GM12864 (cell line): ENCODE measurements around the gene EIF2S3.
A peak's percentile ranks its signal among the peaks of the same experiment; 100 is the strongest.

ENCODE experiments used
- DNase-seq: peaks from one replicate; pipeline ENCODE4 v3.0.0-alpha.2; 2011; ENCODE audit warnings: low read depth
- H3K4me3 ChIP-seq: 2 replicates; pipeline ENCODE4 v1.5.1; 2011; ENCODE audit warnings: mild to moderate bottlenecking, low read depth, low read length, control low read depth
- TF ChIP-seq, protein P1 (sequence below): IDR thresholded peaks from 2 replicates; pipeline ENCODE4 v1.5.1; 2011; ENCODE audit warnings: low read depth, mild to moderate bottlenecking, moderate library complexity, low read length, control low read depth, inconsistent platforms; ENCODE audit errors: missing control alignments

EIF2S3 gene

DNA sequence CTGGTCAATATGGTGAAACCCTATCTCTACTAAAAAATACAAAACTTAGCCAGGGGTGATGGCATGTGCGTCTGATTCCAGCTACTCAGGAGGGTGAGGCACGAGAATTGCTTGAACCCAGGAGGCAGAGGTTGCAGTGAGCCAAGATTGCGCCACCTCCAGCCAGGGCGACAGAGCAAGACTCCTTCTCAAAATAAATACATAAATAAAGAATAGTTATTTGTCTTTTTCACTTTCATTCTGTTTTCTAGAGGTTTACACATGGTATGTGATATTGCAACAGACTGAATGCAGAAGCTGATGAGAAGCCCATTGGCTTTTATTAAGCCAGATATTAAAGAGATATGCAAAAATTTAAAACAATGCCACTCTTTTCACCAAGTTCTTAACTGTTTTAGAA lies 35.9 kb upstream of the EIF2S3 start:
- no peak overlapping the region for H3K4me3 ChIP-seq
- TF ChIP-seq, protein P1, sequence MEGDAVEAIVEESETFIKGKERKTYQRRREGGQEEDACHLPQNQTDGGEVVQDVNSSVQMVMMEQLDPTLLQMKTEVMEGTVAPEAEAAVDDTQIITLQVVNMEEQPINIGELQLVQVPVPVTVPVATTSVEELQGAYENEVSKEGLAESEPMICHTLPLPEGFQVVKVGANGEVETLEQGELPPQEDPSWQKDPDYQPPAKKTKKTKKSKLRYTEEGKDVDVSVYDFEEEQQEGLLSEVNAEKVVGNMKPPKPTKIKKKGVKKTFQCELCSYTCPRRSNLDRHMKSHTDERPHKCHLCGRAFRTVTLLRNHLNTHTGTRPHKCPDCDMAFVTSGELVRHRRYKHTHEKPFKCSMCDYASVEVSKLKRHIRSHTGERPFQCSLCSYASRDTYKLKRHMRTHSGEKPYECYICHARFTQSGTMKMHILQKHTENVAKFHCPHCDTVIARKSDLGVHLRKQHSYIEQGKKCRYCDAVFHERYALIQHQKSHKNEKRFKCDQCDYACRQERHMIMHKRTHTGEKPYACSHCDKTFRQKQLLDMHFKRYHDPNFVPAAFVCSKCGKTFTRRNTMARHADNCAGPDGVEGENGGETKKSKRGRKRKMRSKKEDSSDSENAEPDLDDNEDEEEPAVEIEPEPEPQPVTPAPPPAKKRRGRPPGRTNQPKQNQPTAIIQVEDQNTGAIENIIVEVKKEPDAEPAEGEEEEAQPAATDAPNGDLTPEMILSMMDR: no peak
- DNase-seq: no peak

GRCh38 chrX:24019448-24019847 lies 35.3 kb upstream of the EIF2S3 start:
- TF ChIP-seq, protein P1: no peak
- no peak for DNase-seq
- H3K4me3 ChIP-seq: no peak overlapping the region

- no peak for DNase-seq
- TF ChIP-seq, protein P1: no peak
- no peak overlapping the region; the same call in 1 of the 2 replicates for H3K4me3 ChIP-seq
These were observed 34.4 kb upstream of the EIF2S3 start for GRCh38 chrX:24020306-24020876.

DNA sequence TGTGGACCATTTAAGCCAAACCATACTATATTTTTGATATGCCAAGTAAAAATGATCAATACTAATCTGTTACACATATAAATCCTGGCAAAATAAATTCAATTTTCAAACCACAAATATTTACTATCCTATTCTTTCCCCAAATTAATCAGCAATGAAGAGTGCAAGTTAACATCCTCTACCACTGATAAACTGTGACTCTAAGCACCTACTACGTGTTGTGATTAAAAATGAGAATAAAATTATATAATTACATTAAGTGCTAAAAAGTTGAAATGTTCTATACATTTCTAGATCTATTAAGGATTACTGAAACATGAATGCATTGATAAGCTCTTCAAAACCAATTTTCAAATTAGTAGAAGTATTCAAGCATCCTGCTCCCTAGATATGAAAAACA lies 31.2 kb upstream of the EIF2S3 start:
- H3K4me3 ChIP-seq: peak overlapping the region; percentile 87
- TF ChIP-seq, protein P1: no peak
- DNase-seq: no peak

GRCh38 chrX:24023972-24024669 lies 30.6 kb upstream of the EIF2S3 start:
- no peak for DNase-seq
- H3K4me3 ChIP-seq: peak overlapping the region; percentile 87
- TF ChIP-seq, protein P1: no peak

GRCh38 chrX:24024819-24025740 lies 29.7 kb upstream of the EIF2S3 start:
- DNase-seq: no peak

More at GRCh38 chrX:24024819-24025740, 29.7 kb upstream of the EIF2S3 start:
- peak overlapping the region; percentile 87 for H3K4me3 ChIP-seq
- TF ChIP-seq, protein P1: peak; percentile 26
